ENCODE measurements around the gene SYNGR2.

DNA sequence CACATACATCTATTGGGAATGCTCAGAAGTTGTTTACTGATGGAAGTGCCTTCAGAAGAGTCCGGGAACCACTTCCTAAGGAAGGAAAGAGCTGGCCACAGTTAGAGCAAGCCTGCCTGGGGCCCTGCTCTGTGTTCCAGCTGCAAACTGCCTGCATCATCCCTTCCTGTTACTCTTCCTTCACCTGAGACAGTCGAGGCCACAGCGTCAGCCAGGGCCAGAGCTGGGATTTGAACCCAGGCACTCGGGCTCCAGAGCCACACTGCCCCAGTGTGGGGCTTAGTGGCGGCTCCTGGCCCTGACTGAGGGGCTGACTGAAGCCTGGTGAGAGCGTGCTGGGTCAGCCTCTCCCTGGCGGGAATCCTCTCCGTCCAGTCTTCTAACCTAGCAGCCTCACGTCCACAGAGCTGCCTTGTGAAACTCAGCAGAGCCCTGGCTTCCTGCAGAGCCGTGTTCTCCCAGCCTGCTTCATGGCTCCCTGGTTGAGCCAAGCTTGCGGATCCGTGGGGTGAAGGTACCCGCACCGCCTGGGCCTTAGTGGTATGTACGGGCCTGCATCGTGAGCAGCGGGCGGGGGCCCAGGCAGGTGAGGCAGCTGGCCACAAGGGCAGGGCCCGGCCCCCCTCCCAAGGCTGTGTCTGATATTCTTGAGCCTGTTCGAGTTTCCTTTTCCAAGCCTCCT, 26.8 kb upstream of the SYNGR2 start:
- TF ChIP-seq CTCF (IDR thresholded peaks at IDR 0.05) (no peak), POLR2AphosphoS5 (IDR thresholded peaks at IDR 0.05) (no peak), POLR2A (IDR thresholded peaks at IDR 0.05) (no peak)
